VCaP (cell line): ENCODE measurements around the gene MICU1.

ENCODE experiments used
- H3K27ac ChIP-seq: fragments of 450-650 bp; 2 replicates; pipeline ENCODE4 v1.5.1; 2017
- TF ChIP-seq, protein P1 (sequence below): fragments of 450-650 bp; conservative IDR thresholded peaks from 2 replicates; pipeline ENCODE4 v1.5.1; 2017; ENCODE audit warnings: mild to moderate bottlenecking, moderate library complexity

Gene MICU1

DNA sequence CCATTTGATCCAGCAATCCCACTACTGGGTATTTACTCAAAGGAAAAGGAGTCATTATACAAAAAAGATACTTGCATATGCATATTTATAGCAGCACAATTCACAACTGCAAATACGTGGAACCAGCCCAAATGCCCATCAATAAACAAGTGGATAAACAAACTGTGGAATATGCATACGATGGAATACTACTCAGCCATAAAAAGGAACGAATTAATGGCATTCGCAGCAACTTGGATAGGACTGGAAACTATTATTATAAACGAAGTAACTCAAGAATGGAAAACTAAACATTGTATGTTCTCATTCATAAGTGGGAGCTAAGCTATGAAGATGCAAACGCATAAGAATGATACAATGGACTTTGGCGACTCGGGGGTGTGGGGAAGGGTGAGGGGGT is 108.6 kb downstream of the MICU1 start:
- TF ChIP-seq, protein P1, sequence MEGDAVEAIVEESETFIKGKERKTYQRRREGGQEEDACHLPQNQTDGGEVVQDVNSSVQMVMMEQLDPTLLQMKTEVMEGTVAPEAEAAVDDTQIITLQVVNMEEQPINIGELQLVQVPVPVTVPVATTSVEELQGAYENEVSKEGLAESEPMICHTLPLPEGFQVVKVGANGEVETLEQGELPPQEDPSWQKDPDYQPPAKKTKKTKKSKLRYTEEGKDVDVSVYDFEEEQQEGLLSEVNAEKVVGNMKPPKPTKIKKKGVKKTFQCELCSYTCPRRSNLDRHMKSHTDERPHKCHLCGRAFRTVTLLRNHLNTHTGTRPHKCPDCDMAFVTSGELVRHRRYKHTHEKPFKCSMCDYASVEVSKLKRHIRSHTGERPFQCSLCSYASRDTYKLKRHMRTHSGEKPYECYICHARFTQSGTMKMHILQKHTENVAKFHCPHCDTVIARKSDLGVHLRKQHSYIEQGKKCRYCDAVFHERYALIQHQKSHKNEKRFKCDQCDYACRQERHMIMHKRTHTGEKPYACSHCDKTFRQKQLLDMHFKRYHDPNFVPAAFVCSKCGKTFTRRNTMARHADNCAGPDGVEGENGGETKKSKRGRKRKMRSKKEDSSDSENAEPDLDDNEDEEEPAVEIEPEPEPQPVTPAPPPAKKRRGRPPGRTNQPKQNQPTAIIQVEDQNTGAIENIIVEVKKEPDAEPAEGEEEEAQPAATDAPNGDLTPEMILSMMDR: no peak
- no peak overlapping the region for H3K27ac ChIP-seq

DNA sequence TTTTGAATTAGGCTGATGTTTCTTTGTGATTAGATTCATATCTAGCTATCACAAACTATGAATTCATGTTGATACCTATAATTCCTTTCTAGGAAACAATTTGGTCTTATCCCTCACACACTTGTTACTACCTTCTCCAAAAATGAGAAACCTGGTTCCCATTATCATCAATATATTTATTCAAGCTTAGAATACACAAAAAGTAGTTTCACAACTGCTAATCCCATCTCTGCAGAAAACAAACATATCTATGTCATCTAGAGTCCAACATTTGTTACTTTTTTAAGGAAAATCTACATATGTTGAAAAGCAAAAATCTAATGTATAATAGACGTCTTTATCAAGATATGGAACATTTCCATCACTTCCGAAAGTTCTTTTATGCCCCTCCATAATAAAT is 110.4 kb downstream of the MICU1 start:
- H3K27ac ChIP-seq: no peak overlapping the region
- TF ChIP-seq, protein P1: no peak

- no peak overlapping the region for H3K27ac ChIP-seq
- TF ChIP-seq, protein P1: no peak
Measured at GRCh38 chr10:72513910-72514309, 112.0 kb downstream of the MICU1 start.

DNA sequence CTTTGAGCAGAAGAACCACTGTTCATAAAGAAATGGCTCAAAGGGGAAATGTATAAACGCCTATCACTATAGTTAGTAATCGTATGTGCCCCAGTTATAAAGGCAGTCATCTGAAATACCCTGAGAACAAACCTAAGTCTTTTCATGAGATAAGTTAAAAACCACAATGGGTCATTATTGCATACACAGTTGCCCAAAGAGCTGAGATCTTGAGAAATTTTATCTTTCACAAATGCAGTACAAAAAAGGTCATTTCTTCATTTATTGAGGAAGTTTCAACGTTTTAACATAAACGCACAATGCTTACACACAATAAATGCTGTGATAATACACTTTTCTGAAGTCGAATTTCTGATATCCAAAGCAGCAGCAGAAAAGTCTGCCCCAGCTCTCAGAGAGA is 114.4 kb downstream of the MICU1 start:
- TF ChIP-seq, protein P1: no peak
- H3K27ac ChIP-seq: no peak overlapping the region

DNA sequence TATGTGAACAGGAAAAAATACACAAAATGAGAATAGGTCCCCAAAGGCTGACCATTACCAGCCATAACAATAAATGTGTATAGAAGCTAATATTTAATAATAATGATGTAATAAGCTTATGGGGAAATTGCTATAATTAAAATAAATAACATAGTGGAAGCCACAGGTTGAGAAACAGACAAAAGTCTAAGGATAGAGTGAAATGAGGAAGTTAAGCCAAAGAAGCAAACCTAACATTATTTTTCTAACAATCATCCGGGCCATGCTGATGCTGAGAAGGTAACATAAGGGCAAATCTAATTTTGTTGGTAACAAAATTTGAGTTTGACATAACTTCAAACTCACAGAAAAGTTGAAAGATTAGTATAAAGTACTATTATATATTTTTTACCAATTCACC is 115.9 kb downstream of the MICU1 start:
- no peak overlapping the region for H3K27ac ChIP-seq
- TF ChIP-seq, protein P1: no peak

DNA sequence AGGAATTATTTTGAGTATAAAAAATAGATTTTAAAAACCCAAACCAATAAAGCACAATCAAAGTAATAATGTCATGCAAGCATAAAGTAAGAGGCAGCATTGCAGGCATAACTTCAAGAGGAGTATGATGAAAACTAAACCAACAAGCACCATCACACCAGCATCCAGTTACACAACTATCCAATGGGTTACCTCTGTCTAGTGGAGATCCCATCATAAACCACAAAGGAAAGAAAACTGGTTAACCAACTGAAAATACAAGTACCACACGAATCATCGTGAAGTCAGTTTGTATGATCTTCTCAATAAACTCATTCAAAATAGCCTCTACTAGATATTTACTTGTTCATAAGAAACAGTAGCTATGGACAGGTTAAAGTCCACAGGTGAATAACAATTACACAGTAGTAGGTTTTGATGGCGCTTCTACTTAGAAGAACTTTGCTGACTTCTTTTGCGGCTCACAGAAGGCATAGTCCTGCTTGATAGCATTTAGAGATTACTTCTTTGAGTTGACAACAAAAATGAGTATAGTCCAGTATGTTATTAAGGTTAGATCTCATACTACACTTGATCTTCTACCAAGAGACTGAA is 116.6 kb downstream of the MICU1 start:
- TF ChIP-seq, protein P1: no peak

DNA sequence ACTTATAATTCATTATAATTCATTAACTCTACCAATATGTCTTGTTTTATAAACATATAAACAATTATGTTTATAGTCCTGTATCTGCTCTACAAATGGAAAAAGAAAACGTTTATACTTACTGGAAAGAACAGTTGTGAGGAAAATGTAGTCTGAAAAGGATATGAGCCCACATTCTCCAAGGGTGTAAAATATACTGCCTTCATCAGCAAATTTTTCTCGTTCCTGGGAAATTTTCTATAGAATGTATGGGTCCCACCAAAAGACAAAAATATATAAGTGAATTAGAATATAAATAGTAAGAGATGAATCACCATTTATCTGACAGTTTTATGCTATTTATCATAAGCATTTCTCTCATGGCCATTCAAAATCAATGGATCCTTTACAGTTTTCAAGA is 117.8 kb downstream of the MICU1 start:
- TF ChIP-seq, protein P1: no peak
- no peak overlapping the region for H3K27ac ChIP-seq

More for the DNA sequence above, 116.6 kb downstream of the MICU1 start:
- H3K27ac ChIP-seq: no peak overlapping the region
